Lung (tissue), 16 donors: ENCODE measurements around the gene SLC25A46. TPM values are rescaled to one million over a fixed set of nuclear protein-coding genes. Genes with fewer than 3 reads are reported as not detected.
"Not testable (repeated sequence)": the region's sequence is repeated elsewhere in the genome, so short reads cannot be mapped to it uniquely, and the experiment has no call there.

Source experiments
- ATAC-seq: fragments of 200-7000 bp; cut with Tn5 transposase; one replicate; pipeline ENCODE4 v1.9.1; 2020; ENCODE audit warnings: moderate number of reproducible peaks; ENCODE audit not compliant: insufficient read depth, low FRiP score
- DNase-seq, 3 donors: peaks; one replicate each; pipeline ENCODE4 v3.0.0-alpha.2; 2013 to 2017
- H3K27ac ChIP-seq, 2 donors: one replicate each; pipeline ENCODE4 v1.5.1; 2013; ENCODE audit warnings: mild to moderate bottlenecking in 2 of 2, moderate library complexity in 2 of 2, control low read depth in 1 of 2, inconsistent platforms in 1 of 2, low read depth in 1 of 2, low read length in 1 of 2
- H3K27me3 ChIP-seq, 3 donors: one replicate each; pipeline ENCODE4 v1.5.1; 2013; ENCODE audit warnings: low read length in 2 of 3; ENCODE audit not compliant: control insufficient read depth in 3 of 3, insufficient read depth in 3 of 3
- H3K36me3 ChIP-seq, 4 donors: one replicate each; pipeline ENCODE4 v1.5.1; 2013; ENCODE audit warnings: low read length in 4 of 4, mild to moderate bottlenecking in 1 of 4, moderate library complexity in 1 of 4; ENCODE audit not compliant: control insufficient read depth in 4 of 4, insufficient read depth in 4 of 4
- H3K4me1 ChIP-seq, 5 donors: one replicate each; pipeline ENCODE4 v1.5.1; 2013; ENCODE audit warnings: low read length in 5 of 5, mild to moderate bottlenecking in 2 of 5, moderate library complexity in 1 of 5; ENCODE audit not compliant: control insufficient read depth in 5 of 5, insufficient read depth in 5 of 5
- H3K4me3 ChIP-seq: one replicate; pipeline ENCODE4 v1.5.1; 2013; ENCODE audit warnings: mild to moderate bottlenecking, control low read depth, moderate library complexity
- H3K9ac ChIP-seq, 2 donors: one replicate each; pipeline ENCODE4 v1.5.1; 2013; ENCODE audit warnings: low read length in 2 of 2, control low read depth in 1 of 2; ENCODE audit not compliant: insufficient read depth in 1 of 2
- H3K9me3 ChIP-seq, 4 donors: one replicate each; pipeline ENCODE4 v1.5.1; 2013; ENCODE audit warnings: low read length in 3 of 4, mild to moderate bottlenecking in 1 of 4, moderate library complexity in 1 of 4; ENCODE audit not compliant: control insufficient read depth in 4 of 4, insufficient read depth in 3 of 4
- CTCF ChIP-seq: IDR thresholded peaks from 2 replicates; pipeline ENCODE4 v1.5.1; 2012; ENCODE audit warnings: mild to moderate bottlenecking; ENCODE audit errors: control extremely low read depth, extremely low read depth
- WGBS, 2 donors: extraction: QIAGEN DNeasy Blood & Tissue Kit; methylation state at CpG; one replicate each; pipeline ENCODE4 v1.1.7; 2013; 5-methylcytosine and 5-hydroxymethylcytosine counted together
- long read RNA-seq, 5 donors: transcript quantifications; one replicate each; lab custom pipeline, GENCODE V29; 2026
- polyA plus RNA-seq, 2 donors: library from polyadenylated mRNA; stranded (reverse); fragments of 200-250 nt; gene quantifications; one replicate each; pipeline ENCODE4 v1.2.1, GENCODE V29; 2013
- total RNA-seq, 2 donors: library from RNA; depleted of rRNA in 1 of 2; stranded (reverse); fragments of >200 nt in 1 of 2; gene quantifications; one replicate each; pipeline ENCODE4 v1.2.1, GENCODE V29; 2014 to 2021
- donor health status: control.
- donor health status: control.
- donor health status: Bipolar disorder and iron deficiency.
- donor health status: healthy.
- donor health status: DM: yes; HTN: yes; CAD: no.

SLC25A46 gene
- total RNA-seq (10 to 100 TPM; 44.4 to 61.5 TPM), polyA plus RNA-seq (10 to 100 TPM; 14.6 to 21.0 TPM)
- long read RNA-seq, donor 1, full-length matches to known transcripts = 11 of 11 reads
- long read RNA-seq, donor 1, partial matches to known transcripts = 0 of 11 reads
- long read RNA-seq, donor 1, other reads (novel, unspliced or antisense) = 0 of 11 reads
- long read RNA-seq, donor 2, full-length matches to known transcripts = 3 of 3 reads
- long read RNA-seq, donor 2, partial matches to known transcripts = 0 of 3 reads
- long read RNA-seq, donor 2, other reads (novel, unspliced or antisense) = 0 of 3 reads
- long read RNA-seq, donor 3, full-length matches to known transcripts = 9 of 9 reads
- long read RNA-seq, donor 3, partial matches to known transcripts = 0 of 9 reads
- long read RNA-seq, donor 3, other reads (novel, unspliced or antisense) = 0 of 9 reads
- long read RNA-seq, donor 4, partial matches to known transcripts = 0 of 4 reads
- long read RNA-seq, donor 4, other reads (novel, unspliced or antisense) = 0 of 4 reads
- long read RNA-seq, donor 5, full-length matches to known transcripts = 19 of 19 reads
- long read RNA-seq, donor 5, partial matches to known transcripts = 0 of 19 reads
- long read RNA-seq, donor 5, other reads (novel, unspliced or antisense) = 0 of 19 reads

GRCh38 chr5:110738812-110739651 lies at the start of gene SLC25A46:
SLC25A46 (plus strand) TSS chr5:110739007; CDS start chr5:110739120, 113 bp downstream.
- Histone ChIP-seq H3K9ac (peak within 1 kb of the TSS; percentile 37 to 76), H3K4me1 (peaks cover 0 to 20% (median 6%) of the 10 kb centered on the region in 5 donors), H3K36me3 (no peaks in the 10 kb centered on the region), H3K27ac (peak within 1 kb of the TSS; percentile 88 to 99), H3K4me3 (peak within 1 kb of the TSS; percentile 100), H3K27me3 (no peaks in the 10 kb centered on the region), H3K9me3 (no peaks in the 10 kb centered on the region)
- TF ChIP-seq CTCF = no peak
- ATAC-seq (peak; percentile 96), DNase-seq (peak; percentile 91 to 95 (median 95))
- WGBS, 2 donors = 0% methylated on average over 51 to 62 of the region's 62 CpGs

- not testable (repeated sequence) for H3K27ac ChIP-seq, H3K4me1 ChIP-seq, ATAC-seq, H3K9ac ChIP-seq, H3K36me3 ChIP-seq, H3K9me3 ChIP-seq, DNase-seq, H3K4me3 ChIP-seq, H3K27me3 ChIP-seq
- 91% methylated on average over 1 of the region's 1 CpG for WGBS, 2 donors
Measured at GRCh38 chr5:110690587-110690986, 48.2 kb upstream of the SLC25A46 start.

DNA sequence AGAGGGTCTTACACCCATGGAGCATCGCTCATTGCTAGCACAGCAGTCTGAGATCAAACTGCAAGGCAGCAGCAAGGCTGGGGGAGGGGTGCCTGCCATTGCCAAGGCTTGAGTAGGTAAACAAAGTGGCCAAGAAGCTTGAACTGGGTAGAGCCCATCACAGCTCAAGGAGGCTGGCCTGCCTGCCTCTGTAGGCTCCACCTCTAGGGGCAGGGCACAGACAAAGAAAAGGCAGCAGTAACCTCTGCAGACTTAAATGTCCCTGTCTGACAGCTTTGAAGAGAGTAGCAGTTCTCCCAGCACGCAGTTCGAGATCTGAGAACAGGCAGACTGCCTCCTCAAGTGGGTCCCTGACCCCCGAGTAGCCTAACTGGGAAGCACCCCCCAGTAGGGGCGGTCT lies 46.1 kb upstream of the SLC25A46 start:
- WGBS, 2 donors = 83 to 91% methylated on average over 5 of the region's 5 CpGs
- not testable (repeated sequence) for H3K9me3 ChIP-seq, H3K27me3 ChIP-seq, DNase-seq, H3K27ac ChIP-seq, ATAC-seq, H3K9ac ChIP-seq, H3K4me1 ChIP-seq, H3K36me3 ChIP-seq, H3K4me3 ChIP-seq

GRCh38 chr5:110702300-110702699 lies 36.5 kb upstream of the SLC25A46 start:
- Histone ChIP-seq H3K4me3 (no peak overlapping the region), H3K27ac (no peak overlapping the region), H3K9ac (no peak overlapping the region), H3K36me3 (no peaks in the 10 kb centered on the region), H3K4me1 (peaks cover 0 to 2% (median 0%) of the 10 kb centered on the region in 5 donors), H3K27me3 (no peaks in the 10 kb centered on the region), H3K9me3 (peaks cover 0 to under 1% (median 0%) of the 10 kb centered on the region in 4 donors)
- 78 to 79% methylated on average over 1 of the region's 1 CpG for WGBS, 2 donors
- DNase-seq (no peak), ATAC-seq (no peak)
- no peak for TF ChIP-seq CTCF
